ENCODE data around the gene MRPL39. TPM values are rescaled to one million over a fixed set of nuclear protein-coding genes. Genes with fewer than 3 reads are reported as not detected.

MRPL39 gene
- total and polyA plus RNA-seq, 9 of the 15 experiments (the other 6 are each of a cell fraction or from before 2014, with no cell fraction given), result 65.4 to 247 (median 105) TPM

DNA sequence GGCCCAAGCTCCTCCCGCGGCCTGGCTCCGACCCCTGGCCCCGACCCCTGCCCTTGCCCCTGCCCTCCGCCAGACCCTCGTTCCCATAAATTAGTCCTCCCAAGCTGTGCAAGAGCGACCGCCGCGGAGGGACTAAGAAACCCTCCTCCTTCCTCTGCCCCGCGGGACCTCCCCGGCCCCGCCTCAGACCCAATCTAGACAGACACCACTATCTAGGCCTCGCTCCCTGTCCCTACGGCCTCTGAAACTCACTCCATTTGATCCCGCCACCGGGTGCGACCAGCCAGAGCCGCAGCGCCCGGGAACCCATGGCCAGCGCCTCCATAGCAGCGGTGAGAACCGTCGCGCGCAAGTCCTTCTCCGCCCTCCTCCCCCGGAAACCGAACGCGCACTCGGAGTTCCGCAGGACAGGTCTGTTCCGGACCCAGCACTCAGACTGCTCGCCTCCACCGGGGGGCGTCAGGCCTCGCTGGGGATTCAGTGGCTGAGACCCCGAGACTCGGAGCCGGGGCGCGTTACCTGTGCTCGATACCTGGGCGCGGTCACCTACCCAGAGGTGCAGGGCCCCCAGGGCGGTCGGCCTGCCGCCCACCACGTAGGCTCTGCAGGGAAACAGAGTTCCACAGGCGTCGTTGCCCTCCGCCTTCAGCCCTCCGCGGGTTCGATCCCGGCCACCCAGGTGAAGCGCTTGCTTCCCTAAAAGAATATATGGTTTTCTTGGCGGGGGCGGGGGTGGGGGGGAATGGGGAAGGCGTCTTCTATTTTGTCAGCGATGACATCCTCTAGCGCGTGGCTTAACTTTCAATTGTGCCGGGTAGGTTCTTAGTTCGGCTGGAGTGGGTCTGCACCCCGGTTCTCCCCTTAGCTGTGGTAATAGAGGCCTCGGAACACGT lies at the start of gene MRPL39 (continued):
- TF ChIP-seq, protein P1, sequence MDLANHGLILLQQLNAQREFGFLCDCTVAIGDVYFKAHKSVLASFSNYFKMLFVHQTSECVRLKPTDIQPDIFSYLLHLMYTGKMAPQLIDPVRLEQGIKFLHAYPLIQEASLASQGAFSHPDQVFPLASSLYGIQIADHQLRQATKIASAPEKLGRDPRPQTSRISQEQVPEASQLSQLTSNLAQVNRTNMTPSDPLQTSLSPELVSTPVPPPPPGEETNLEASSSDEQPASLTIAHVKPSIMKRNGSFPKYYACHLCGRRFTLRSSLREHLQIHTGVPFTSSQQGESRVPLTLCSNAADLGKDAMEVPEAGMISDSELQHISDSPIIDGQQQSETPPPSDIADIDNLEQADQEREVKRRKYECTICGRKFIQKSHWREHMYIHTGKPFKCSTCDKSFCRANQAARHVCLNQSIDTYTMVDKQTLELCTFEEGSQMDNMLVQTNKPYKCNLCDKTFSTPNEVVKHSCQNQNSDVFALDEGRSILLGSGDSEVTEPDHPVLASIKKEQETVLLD (IDR thresholded peaks at IDR 0.05), result peak; percentile 80
- TF ChIP-seq TAL1 (IDR thresholded peaks at IDR 0.05), result no peak; the same call in 1 of the 2 replicates
- no peak for TF ChIP-seq ZNF121 (CRISPR knock-in tag; conservative IDR thresholded peaks at IDR 0.05)
- no peak for TF ChIP-seq ZNF707 (CRISPR knock-in tag; conservative IDR thresholded peaks at IDR 0.05)
- TF ChIP-seq NFE2L1 (tag; IDR thresholded peaks at IDR 0.05; ENCODE audit: borderline replicate concordance, low read depth), result no peak
- no peak for TF ChIP-seq ZNF444 (CRISPR knock-in tag; IDR thresholded peaks at IDR 0.05)
- TF ChIP-seq PPARD (CRISPR knock-in tag; IDR thresholded peaks at IDR 0.05), result no peak
- peak; percentile 100 for TF ChIP-seq TAF7 (tag; IDR thresholded peaks at IDR 0.05)
- TF ChIP-seq SMAD4 (CRISPR knock-in tag; conservative IDR thresholded peaks at IDR 0.05), result peak; percentile 73
- TF ChIP-seq HNRNPK (IDR thresholded peaks at IDR 0.05; ENCODE audit: low read depth, low read length, poor library complexity, severe bottlenecking), result no peak
- no peak for TF ChIP-seq ZNF165 (CRISPR knock-in tag; IDR thresholded peaks at IDR 0.05; ENCODE audit: borderline replicate concordance)
- TF ChIP-seq, protein P2, sequence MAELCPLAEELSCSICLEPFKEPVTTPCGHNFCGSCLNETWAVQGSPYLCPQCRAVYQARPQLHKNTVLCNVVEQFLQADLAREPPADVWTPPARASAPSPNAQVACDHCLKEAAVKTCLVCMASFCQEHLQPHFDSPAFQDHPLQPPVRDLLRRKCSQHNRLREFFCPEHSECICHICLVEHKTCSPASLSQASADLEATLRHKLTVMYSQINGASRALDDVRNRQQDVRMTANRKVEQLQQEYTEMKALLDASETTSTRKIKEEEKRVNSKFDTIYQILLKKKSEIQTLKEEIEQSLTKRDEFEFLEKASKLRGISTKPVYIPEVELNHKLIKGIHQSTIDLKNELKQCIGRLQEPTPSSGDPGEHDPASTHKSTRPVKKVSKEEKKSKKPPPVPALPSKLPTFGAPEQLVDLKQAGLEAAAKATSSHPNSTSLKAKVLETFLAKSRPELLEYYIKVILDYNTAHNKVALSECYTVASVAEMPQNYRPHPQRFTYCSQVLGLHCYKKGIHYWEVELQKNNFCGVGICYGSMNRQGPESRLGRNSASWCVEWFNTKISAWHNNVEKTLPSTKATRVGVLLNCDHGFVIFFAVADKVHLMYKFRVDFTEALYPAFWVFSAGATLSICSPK (IDR thresholded peaks at IDR 0.05; ENCODE audit: borderline replicate concordance), result no peak
- TF ChIP-seq POLR3G (IDR thresholded peaks at IDR 0.05; ENCODE audit: extremely low read depth, insufficient read length, insufficient replicate concordance), result no peak
- TF ChIP-seq, protein P3, sequence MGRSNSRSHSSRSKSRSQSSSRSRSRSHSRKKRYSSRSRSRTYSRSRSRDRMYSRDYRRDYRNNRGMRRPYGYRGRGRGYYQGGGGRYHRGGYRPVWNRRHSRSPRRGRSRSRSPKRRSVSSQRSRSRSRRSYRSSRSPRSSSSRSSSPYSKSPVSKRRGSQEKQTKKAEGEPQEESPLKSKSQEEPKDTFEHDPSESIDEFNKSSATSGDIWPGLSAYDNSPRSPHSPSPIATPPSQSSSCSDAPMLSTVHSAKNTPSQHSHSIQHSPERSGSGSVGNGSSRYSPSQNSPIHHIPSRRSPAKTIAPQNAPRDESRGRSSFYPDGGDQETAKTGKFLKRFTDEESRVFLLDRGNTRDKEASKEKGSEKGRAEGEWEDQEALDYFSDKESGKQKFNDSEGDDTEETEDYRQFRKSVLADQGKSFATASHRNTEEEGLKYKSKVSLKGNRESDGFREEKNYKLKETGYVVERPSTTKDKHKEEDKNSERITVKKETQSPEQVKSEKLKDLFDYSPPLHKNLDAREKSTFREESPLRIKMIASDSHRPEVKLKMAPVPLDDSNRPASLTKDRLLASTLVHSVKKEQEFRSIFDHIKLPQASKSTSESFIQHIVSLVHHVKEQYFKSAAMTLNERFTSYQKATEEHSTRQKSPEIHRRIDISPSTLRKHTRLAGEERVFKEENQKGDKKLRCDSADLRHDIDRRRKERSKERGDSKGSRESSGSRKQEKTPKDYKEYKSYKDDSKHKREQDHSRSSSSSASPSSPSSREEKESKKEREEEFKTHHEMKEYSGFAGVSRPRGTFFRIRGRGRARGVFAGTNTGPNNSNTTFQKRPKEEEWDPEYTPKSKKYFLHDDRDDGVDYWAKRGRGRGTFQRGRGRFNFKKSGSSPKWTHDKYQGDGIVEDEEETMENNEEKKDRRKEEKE (IDR thresholded peaks at IDR 0.05; ENCODE audit: borderline replicate concordance in 1 of 2, control insufficient read depth in 1 of 2, low read depth in 2 of 2, low read length in 1 of 2), result peak in 1 of 2 experiments; percentile 86; a peak in 2 of 4 replicates
- TF ChIP-seq STAT5A (IDR thresholded peaks at IDR 0.05; ENCODE audit: borderline replicate concordance, low read length), result peak; percentile 44; the same call in 1 of the 2 replicates
- no peak for TF ChIP-seq HNRNPUL1 (IDR thresholded peaks at IDR 0.05; ENCODE audit: low read length)
- TF ChIP-seq MCM5 (IDR thresholded peaks at IDR 0.05; ENCODE audit: low read depth), result no peak
- no peak for TF ChIP-seq HDGF (IDR thresholded peaks at IDR 0.05)
- no peak for TF ChIP-seq RFX7 (CRISPR knock-in tag; IDR thresholded peaks at IDR 0.05)
- TF ChIP-seq PCBP1 (IDR thresholded peaks at IDR 0.05; ENCODE audit: low read depth, low read length, poor library complexity, severe bottlenecking), result peak; percentile 55
- TF ChIP-seq SETDB1 (IDR thresholded peaks at IDR 0.05; ENCODE audit: low read length), result peak; percentile 42
